ENCODE data around the gene STARD13.
A peak's percentile ranks its signal among the peaks of the same experiment; 100 is the strongest.
"Not testable (repeated sequence)": the region's sequence is repeated elsewhere in the genome, so short reads cannot be mapped to it uniquely, and the experiment has no call there.

STARD13 gene

GRCh38 chr13:33256148-33256840 lies 29.3 kb downstream of the STARD13 start:
- no peak for FAIRE-seq
- no peak for DNase-seq (ENCODE audit: low spot score)

GRCh38 chr13:33252135-33252534 lies 33.4 kb downstream of the STARD13 start:
- no peak for DNase-seq (ENCODE audit: low spot score)
- no peak for FAIRE-seq

- FAIRE-seq (no peak), DNase-seq (ENCODE audit: low spot score) (peak; percentile 74)
Measured at GRCh38 chr13:33251131-33251661, 34.4 kb downstream of the STARD13 start.

GRCh38 chr13:33250609-33251008 lies 34.9 kb downstream of the STARD13 start:
- FAIRE-seq, result no peak

GRCh38 chr13:33249894-33250293 lies 35.7 kb downstream of the STARD13 start:
- FAIRE-seq (no peak), DNase-seq (ENCODE audit: low spot score) (no peak)

More at GRCh38 chr13:33250609-33251008, 34.9 kb downstream of the STARD13 start:
- DNase-seq (ENCODE audit: low spot score), result no peak

GRCh38 chr13:33249066-33249465 lies 36.5 kb downstream of the STARD13 start:
- DNase-seq (ENCODE audit: low spot score) (peak; percentile 19), FAIRE-seq (no peak)

- DNase-seq (ENCODE audit: low spot score), result no peak
- FAIRE-seq, result no peak
Measured at GRCh38 chr13:33245505-33246158, 39.9 kb downstream of the STARD13 start.

- no peak for DNase-seq (ENCODE audit: low spot score)
- no peak for FAIRE-seq
Measured at GRCh38 chr13:33244907-33245287, 40.7 kb downstream of the STARD13 start.

- DNase-seq (ENCODE audit: low spot score) (no peak), FAIRE-seq (no peak)
Measured at GRCh38 chr13:33244210-33244906, 41.2 kb downstream of the STARD13 start.

GRCh38 chr13:33242984-33243617 lies 42.5 kb downstream of the STARD13 start:
- DNase-seq (ENCODE audit: low spot score) (no peak), FAIRE-seq (no peak)

- FAIRE-seq; DNase-seq (ENCODE audit: low spot score): not testable (repeated sequence)
Measured at GRCh38 chr13:33242372-33242771, 43.2 kb downstream of the STARD13 start.

- FAIRE-seq (no peak), DNase-seq (ENCODE audit: low spot score) (peak; percentile 29)
Measured at GRCh38 chr13:33236021-33236420, 49.5 kb downstream of the STARD13 start.

- DNase-seq (ENCODE audit: low spot score), result no peak
- FAIRE-seq, result no peak
Measured at GRCh38 chr13:33235564-33235963, 50.0 kb downstream of the STARD13 start.

GRCh38 chr13:33235078-33235477 lies 50.5 kb downstream of the STARD13 start:
- no peak for FAIRE-seq
- no peak for DNase-seq (ENCODE audit: low spot score)

- FAIRE-seq (no peak), DNase-seq (ENCODE audit: low spot score) (no peak)
Measured at GRCh38 chr13:33233547-33233946, 52.0 kb downstream of the STARD13 start.

- FAIRE-seq, result no peak
Measured at GRCh38 chr13:33232883-33233282, 52.7 kb downstream of the STARD13 start.

GRCh38 chr13:33231339-33231738 lies 54.2 kb downstream of the STARD13 start:
- no peak for FAIRE-seq
- no peak for DNase-seq (ENCODE audit: low spot score)

More at GRCh38 chr13:33232883-33233282, 52.7 kb downstream of the STARD13 start:
- no peak for DNase-seq (ENCODE audit: low spot score)

- DNase-seq (ENCODE audit: low spot score) (no peak), FAIRE-seq (no peak)
Measured at GRCh38 chr13:33230178-33230881, 55.2 kb downstream of the STARD13 start.

- DNase-seq (ENCODE audit: low spot score) (no peak), FAIRE-seq (no peak)
Measured at GRCh38 chr13:33229446-33230177, 55.9 kb downstream of the STARD13 start.

All from urothelium cell line (cell line).